Measurements from ENCODE around the gene PTGES.

GRCh38 chr9:129697656-129698253 is 55.1 kb downstream of the PTGES start:
- no peak for TF ChIP-seq POLR2AphosphoS5 (IDR thresholded peaks at IDR 0.05; ENCODE audit: low read depth, low read length)
- no peak for TF ChIP-seq TAF1 (IDR thresholded peaks at IDR 0.05; ENCODE audit: borderline replicate concordance, low read depth, low read length)
- TF ChIP-seq POLR2A (IDR thresholded peaks at IDR 0.05; ENCODE audit: low read depth, low read length): no peak
